Measurements from ENCODE around the gene MBLAC2.

The MBLAC2 gene
- 0.13 to 7.3 (median 3.9) reads per million in 17 experiments for total RNA-seq

DNA sequence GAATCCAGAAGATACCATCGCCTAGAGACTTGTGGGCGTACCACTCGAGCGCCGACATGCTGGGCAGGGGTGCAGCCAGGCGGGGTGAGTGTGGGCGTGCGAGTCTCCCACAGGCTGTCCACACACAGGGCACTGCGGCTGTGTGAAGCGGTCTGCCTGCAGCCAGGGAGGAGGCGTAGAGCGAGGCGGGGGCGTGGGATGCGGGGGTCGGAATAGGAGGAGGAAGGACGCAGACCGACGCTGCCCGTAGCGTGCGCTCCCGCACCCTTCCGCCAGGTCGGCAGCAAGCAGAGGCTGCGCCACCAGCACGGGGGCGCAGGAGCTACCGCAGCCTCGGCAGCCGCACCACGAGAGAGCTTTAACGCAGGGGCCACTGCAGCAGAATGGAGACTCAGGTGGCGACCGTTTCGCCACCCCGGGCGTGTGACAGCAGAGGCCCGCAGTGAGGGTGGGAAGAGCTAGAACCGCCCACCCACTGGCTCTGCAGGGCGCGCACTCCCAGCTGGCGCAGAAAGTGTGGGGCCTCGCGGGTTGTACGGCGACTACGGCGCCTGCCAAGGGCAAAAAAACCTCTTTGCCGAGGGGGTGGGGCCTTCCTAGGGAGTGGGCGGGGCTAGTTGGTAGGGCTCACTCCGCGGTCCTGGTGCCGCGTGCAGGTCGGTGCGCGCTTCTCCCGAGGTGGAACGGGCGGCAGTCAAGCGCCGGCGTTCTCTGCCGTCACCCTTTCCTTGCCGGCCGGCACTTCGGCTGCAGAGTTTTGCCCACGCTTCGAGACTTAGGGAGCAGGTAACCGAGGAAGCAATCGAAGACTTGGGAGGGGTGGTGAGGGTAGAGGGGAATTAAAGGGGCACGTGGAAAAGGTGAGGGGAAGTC lies at the start of gene MBLAC2, which contains the start of gene POLR3G:
TSS of gene MBLAC2 (minus strand) at position 537 of the 873 bp plus-strand sequence. CDS start at position 58, 479 bp downstream.
TSS of gene POLR3G (plus strand) at position 630 of the 873 bp plus-strand sequence. CDS start 10,704 bp downstream, outside the sequence.
- peak; percentile 92 to 97 (median 94) for DNase-seq

DNA sequence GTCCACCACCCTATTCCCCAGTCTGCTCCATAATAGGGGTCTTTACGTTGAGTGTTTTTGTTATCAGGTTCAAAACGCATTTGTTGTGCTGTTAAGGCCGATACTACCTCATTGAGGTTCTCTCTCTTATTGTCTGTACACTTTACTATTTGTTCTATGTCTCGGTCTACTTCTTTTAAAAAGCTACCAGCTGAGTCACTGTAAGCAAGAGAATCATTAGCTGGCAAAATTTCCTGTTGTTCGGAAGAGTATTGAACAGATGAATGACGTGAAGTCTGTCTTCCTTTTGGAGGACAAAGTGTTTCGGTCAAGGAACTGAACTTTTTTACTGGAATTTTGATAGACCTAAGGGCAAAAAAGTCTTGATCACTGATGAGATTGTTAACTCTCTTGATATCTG lies 44.5 kb upstream of the MBLAC2 start:
- DNase-seq: no peak

DNA sequence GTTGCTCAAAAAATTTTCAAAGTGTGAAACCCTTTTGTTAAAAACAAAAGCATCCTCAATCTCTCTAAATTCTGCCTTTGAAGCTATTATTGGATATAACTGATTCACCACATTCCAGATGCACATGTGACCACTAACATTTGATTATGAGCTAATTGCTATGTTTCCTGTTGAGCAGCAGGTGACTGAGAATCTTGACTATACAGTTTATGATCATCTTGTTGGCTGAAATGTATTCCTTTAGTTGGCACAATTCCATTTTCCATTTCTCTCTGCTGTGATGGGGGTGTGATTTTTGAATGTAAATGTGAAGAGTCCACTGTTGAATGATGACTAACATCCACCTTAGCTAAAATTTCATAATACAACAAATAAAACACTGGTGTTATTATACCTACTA lies 44.1 kb upstream of the MBLAC2 start:
- peak in 2 of 4 experiments; percentile 3 to 6 for DNase-seq

DNA sequence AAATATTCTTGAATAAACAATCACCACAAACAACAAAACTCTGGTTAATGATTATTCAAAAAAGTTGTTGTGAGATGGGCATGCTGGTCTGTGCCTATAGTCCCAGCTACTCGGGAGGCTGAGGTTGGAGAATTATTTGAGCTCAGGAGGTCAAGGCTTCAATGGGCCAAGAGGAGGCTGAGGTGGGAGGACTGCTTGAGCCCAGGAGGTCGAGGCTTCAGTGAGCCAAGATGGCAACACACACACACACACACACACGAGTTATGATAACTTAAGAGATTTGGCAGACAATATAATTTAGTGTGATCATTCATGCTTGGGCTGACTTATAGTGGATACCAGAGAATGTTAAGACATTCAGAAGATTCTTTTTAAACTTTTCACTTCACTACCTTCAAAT lies 39.9 kb upstream of the MBLAC2 start:
- no peak for DNase-seq

DNA sequence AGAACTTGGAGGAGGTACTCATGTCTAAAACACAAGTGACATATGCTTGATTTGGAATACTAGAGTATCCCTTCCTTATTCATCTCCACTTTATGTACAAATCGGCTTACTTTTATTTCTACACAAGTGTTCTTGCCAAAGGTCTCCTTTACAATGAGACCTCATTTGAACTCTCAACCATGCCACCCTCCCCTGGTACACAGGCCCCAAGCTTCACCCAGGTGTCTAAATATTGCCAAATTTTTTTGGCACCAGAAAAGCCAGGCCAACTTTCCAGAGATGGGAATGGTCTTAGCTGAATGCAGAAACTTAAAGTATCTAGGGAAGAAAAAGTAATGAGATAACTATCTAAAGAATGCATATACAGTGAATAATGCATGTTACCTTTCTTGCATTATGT lies 35.9 kb upstream of the MBLAC2 start:
- no peak for DNase-seq

DNA sequence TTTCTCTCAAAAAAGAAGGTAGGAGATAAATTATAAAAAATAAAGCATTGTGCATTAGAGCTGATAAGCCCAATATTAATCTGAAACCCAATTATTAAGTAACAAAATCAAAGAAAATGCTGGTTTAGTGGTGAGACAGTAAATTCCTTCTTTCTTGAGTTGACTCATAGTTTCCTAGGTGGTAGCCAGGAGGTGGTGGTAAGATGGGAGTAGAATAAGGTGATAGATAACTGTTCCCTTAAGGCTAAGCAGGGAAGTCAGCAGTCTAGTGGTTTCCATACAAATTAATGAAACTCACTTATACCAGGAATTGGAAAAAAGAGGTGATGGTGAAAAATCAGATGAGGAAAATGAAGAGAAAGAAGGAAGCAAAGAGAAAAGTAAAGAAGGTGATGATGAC lies 31.6 kb upstream of the MBLAC2 start:
- DNase-seq: no peak

DNA sequence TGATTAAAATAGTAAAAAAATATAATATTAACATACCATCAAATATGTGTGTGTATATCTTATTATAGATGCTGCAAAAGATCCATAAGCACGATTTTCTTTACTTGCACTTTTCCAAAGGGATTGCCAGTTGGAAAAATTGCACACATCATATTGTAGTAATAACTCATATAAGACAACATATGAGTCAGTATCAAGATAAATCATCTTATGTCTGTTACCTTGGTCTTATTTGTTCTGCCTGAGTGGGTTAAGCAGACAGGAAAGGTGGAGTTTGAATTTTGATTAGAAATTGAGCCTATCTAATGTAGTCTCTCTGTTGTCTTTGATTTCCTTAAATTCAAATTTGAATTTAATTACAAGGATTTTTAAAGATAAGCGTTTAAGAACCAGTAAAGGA lies 30.2 kb upstream of the MBLAC2 start:
- no peak for DNase-seq

GRCh38 chr5:90503596-90503995 lies 29.0 kb upstream of the MBLAC2 start:
- DNase-seq: no peak

- DNase-seq: no peak
Observed at GRCh38 chr5:90495146-90495545, 20.6 kb upstream of the MBLAC2 start.

- no peak for DNase-seq
Observed at GRCh38 chr5:90494043-90494442, 19.5 kb upstream of the MBLAC2 start.

GRCh38 chr5:90488791-90489190 lies 14.2 kb upstream of the MBLAC2 start:
- DNase-seq: peak in 1 of 4 experiments; percentile 7

GRCh38 chr5:90484540-90484939 lies 10.0 kb upstream of the MBLAC2 start:
- no peak for DNase-seq

DNA sequence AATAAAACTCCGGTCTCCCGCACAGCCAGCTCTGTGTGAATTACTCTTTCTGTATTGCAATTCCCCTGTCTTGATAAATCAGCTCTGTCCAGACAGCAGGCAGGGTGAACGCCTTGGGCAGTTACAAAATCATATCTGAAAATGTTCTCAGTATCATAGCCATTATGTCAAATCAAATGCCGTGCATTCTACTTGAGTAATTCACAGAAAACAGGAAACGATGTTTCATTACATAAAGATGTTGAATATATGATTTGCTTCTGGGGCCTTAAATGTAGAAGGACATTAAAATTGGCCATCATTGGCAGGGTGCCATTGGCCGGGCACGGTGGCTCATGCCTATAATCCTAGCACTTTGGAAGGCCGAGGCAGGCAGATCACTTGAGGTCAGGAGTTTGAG lies 8.6 kb upstream of the MBLAC2 start:
- no peak for DNase-seq

DNA sequence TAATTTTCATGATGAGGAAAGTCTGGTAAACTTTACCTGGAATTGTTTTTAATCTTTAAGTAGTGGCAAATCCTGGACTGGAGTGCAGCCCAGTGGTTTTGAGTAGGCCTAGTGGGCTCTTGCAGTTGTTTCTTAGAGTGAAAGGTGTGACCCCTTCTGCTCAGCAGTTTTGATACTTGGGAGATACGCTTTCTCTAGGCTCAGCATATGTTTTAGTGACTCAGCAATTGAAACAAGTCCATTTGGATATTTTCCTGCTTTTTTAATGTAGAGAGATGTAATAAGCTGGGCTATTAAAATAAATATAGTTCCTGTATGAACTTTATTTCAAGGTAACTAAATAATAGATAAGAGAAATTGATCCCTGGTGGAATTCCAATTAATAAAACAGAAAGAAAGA lies 6.1 kb upstream of the MBLAC2 start:
- DNase-seq: no peak

- no peak for DNase-seq
Observed at GRCh38 chr5:90479611-90480385, 5.2 kb upstream of the MBLAC2 start.

GRCh38 chr5:90477621-90478215 lies 3.1 kb upstream of the MBLAC2 start:
- no peak for DNase-seq

- DNase-seq: no peak
Observed at GRCh38 chr5:90477073-90477472, 2.5 kb upstream of the MBLAC2 start.

DNA sequence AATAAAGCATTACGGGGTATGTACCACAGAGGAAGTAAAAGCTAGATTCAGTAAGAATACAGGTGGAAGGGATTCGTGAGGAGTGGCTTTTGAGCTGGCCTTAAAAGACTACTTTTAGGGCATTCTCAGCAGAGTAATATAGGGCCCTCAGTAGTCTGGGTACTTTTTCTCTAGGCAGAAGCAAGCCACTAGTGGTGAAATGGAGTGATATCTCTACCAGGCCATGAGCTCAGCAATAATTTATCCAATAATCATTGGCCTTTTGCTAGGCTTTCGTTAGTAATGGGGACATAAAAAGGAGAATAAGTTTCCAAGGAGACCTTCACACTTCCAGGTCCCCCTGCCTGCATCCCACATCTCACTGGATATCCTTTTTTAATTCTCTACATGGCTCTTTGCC lies 1.8 kb upstream of the MBLAC2 start:
- DNase-seq: no peak

- no peak for DNase-seq
Observed at GRCh38 chr5:90475436-90475980, 937 bp upstream of the MBLAC2 start.

- DNase-seq: peak; percentile 36 to 68 (median 52)
Observed at GRCh38 chr5:90473396-90474234, 956 bp downstream of the MBLAC2 start.

- peak in 1 of 4 experiments; percentile 2 for DNase-seq
Observed at GRCh38 chr5:90472783-90473395, 1.7 kb downstream of the MBLAC2 start.

Measured in suppressor macrophage (primary cell).